GM12878 (cell line): Measurements from ENCODE around the gene SIRT5. TPM values are rescaled to one million over a fixed set of nuclear protein-coding genes. Genes with fewer than 3 reads are reported as not detected.

Experiments used
- ATAC-seq: fragments of 200-7000 bp; cut with Tn5 transposase; 3 replicates; pipeline ENCODE4 v1.9.1; 2020; ENCODE audit warnings: mild to moderate bottlenecking, moderate library complexity
- BruUV-seq: library from RNA; stranded (reverse); fragments of 400-500 nt; replicated peaks from 2 replicates; lab custom pipeline; 2021; lab: Mats Ljungman, UMichigan
- CTCF ChIA-PET: fragments of 300-600 bp; sonication (Branson Sonifier 250); formaldehyde crosslinking; extraction: SDS; loops from one replicate; lab custom pipeline; 2021; ENCODE audit warnings: inconsistent platforms; lab: Yijun Ruan, JAX
- POLR2A ChIA-PET: fragments of 350-600 bp; formaldehyde crosslinking; extraction: SDS; loops from one replicate; lab custom pipeline; 2021; ENCODE audit warnings: inconsistent platforms; lab: Charles Lee
- RAD21 ChIA-PET: fragments of 300-600 bp; sonication (Branson Sonifier 250); formaldehyde crosslinking; loops from one replicate; lab custom pipeline; 2023; ENCODE audit warnings: antibody characterized with exemption; ENCODE audit not compliant: unreplicated experiment; lab: Charles Lee
- SMC1A ChIA-PET: fragments of 300-600 bp; sonication (Branson Sonifier 250); formaldehyde crosslinking; loops from one replicate; lab custom pipeline; 2023; ENCODE audit not compliant: unreplicated experiment, uncharacterized antibody; lab: Charles Lee
- DNase-seq: peaks from one replicate; pipeline ENCODE4 v3.0.0-alpha.2; 2011; ENCODE audit warnings: low read depth, low spot score
- FAIRE-seq: peaks from 3 replicates; lab custom pipeline; 2011; peaks lifted over from hg19 to GRCh38; lab: Jason Lieb, UNC
- H2AFZ ChIP-seq: 2 replicates; pipeline ENCODE4 v1.6.0; 2011; ENCODE audit warnings: low read depth, low read length, control low read depth; ENCODE audit not compliant: control insufficient read depth
- H3K27ac ChIP-seq: 2 replicates; pipeline ENCODE4 v1.5.1; 2011; ENCODE audit warnings: control low read depth; ENCODE audit not compliant: control insufficient read depth, insufficient read depth
- H3K27me3 ChIP-seq, 2 experiments: replicated peaks in 1 of 2; 2 replicates each; pipeline versions ENCODE4 v1.6.0 to v1.6.1; 2011; ENCODE audit warnings: low read length in 1 of 2; ENCODE audit not compliant: control insufficient read depth in 2 of 2, insufficient read depth in 2 of 2
- H3K36me3 ChIP-seq, 2 experiments: 2 replicates each; pipeline ENCODE4 v1.5.1; 2011; ENCODE audit warnings: low read length in 1 of 2; ENCODE audit not compliant: control insufficient read depth in 2 of 2, insufficient read depth in 2 of 2
- H3K4me1 ChIP-seq: 2 replicates; pipeline ENCODE4 v1.6.1; 2011; ENCODE audit warnings: mild to moderate bottlenecking, low read length, moderate library complexity, mixed read lengths; ENCODE audit not compliant: control insufficient read depth, insufficient read depth
- H3K4me2 ChIP-seq: 2 replicates; pipeline ENCODE4 v1.6.0; 2011; ENCODE audit warnings: control low read depth; ENCODE audit not compliant: control insufficient read depth, insufficient read depth
- H3K4me3 ChIP-seq: fragments of 200-600 bp; sonication (generic); 2 replicates; pipeline ENCODE4 v1.5.1; 2016
- H3K79me2 ChIP-seq: 2 replicates; pipeline ENCODE4 v1.6.0; 2011; ENCODE audit warnings: low read length; ENCODE audit not compliant: control insufficient read depth, insufficient read depth
- H3K9ac ChIP-seq: 2 replicates; pipeline ENCODE4 v1.8.0; 2011; ENCODE audit warnings: low read length, control low read depth, mixed read lengths; ENCODE audit not compliant: control insufficient read depth, insufficient read depth
- H3K9me3 ChIP-seq: replicated peaks from 3 replicates; pipeline ENCODE4 v1.5.1; 2011; ENCODE audit warnings: mild to moderate bottlenecking, low read length; ENCODE audit not compliant: control insufficient read depth, insufficient read depth
- H4K20me1 ChIP-seq: 2 replicates; pipeline ENCODE4 v1.6.0; 2011; ENCODE audit not compliant: control insufficient read depth, insufficient read depth
- CREB1 ChIP-seq: IDR thresholded peaks from 2 replicates; pipeline ENCODE4 v1.6.1; 2012; ENCODE audit warnings: low read depth, mild to moderate bottlenecking, inconsistent platforms
- CREM ChIP-seq: IDR thresholded peaks from 2 replicates; pipeline ENCODE4 v1.6.1; 2014; ENCODE audit warnings: antibody characterized with exemption, low read depth
- EZH2 ChIP-seq: IDR thresholded peaks from 2 replicates; pipeline ENCODE4 v1.6.1; 2012; ENCODE audit warnings: low read depth, mild to moderate bottlenecking, control low read depth, inconsistent platforms, low read length, borderline replicate concordance; ENCODE audit not compliant: control insufficient read depth
- LARP7 ChIP-seq: fragments of 450-650 bp; IDR thresholded peaks from 2 replicates; pipeline ENCODE4 v1.6.1; 2017; ENCODE audit warnings: mild to moderate bottlenecking
- MEF2B ChIP-seq: fragments of 450-650 bp; IDR thresholded peaks from 2 replicates; pipeline ENCODE4 v1.6.1; 2018; ENCODE audit warnings: mild to moderate bottlenecking, moderate library complexity; ENCODE audit not compliant: partially characterized antibody, poor library complexity, severe bottlenecking
- PAX5 ChIP-seq: IDR thresholded peaks from 2 replicates; pipeline ENCODE4 v1.6.1; 2011; ENCODE audit warnings: low read depth, low read length, borderline replicate concordance
- POLR2A ChIP-seq: IDR thresholded peaks from 2 replicates; pipeline ENCODE4 v1.6.1; 2011; ENCODE audit warnings: low read depth, mild to moderate bottlenecking, low read length
- RCOR1 ChIP-seq: conservative IDR thresholded peaks from 2 replicates; pipeline ENCODE4 v1.6.1; 2012; ENCODE audit warnings: low read depth, low read length, improper control_type of control experiment
- SMAD1 ChIP-seq: fragments of 450-650 bp; IDR thresholded peaks from 2 replicates; pipeline ENCODE4 v1.6.1; 2018; ENCODE audit warnings: mild to moderate bottlenecking, low read depth; ENCODE audit not compliant: partially characterized antibody
- SRF ChIP-seq, 2 experiments: IDR thresholded peaks; 2 replicates each; pipeline ENCODE4 v1.6.1; 2011; ENCODE audit warnings: low read depth in 2 of 2, low read length in 2 of 2, mild to moderate bottlenecking in 1 of 2, moderate library complexity in 1 of 2
- WGBS: methylation state at CpG from one replicate; pipeline ENCODE4 v1.1.6; 2016; ENCODE audit warnings: low lambda C conversion rate; ENCODE audit not compliant: insufficient replicate concordance, insufficient coverage; ENCODE audit errors: missing lambda C conversion rate; 5-methylcytosine and 5-hydroxymethylcytosine counted together
- in situ Hi-C: fragments of 300-500 bp; cut with MboI; formaldehyde crosslinking; loops from 9 replicates; pipeline ENCODE4 v1.14.3; 2018; ENCODE audit warnings: mixed read lengths
- intact Hi-C: fragments of 100-400 bp; cut with micrococcal nuclease; formaldehyde crosslinking; loops from one replicate; pipeline ENCODE4 v1.14.2; 2022; ENCODE audit not compliant: unreplicated experiment
- polyA plus RNA-seq, 11 experiments: library from polyadenylated mRNA; depleted of rRNA in 4 of 11; unstranded in 6 of 11; stranded (reverse) in 5 of 11; fragments of >200 nt; fragmentation: Nextera tagmentation in 4 of 11; fragmentation: Illumina TruSeq in 1 of 11; extraction: Ambion mirVana in 4 of 11; extraction: Trizol in 1 of 11; gene quantifications; 1 replicate in 1 of 11; 2 replicates in 10 of 11; pipeline versions ENCODE4 v1.2.1 to v1.2.3, GENCODE V29; 2011 to 2016; ENCODE audit warnings: inconsistent platforms in 2 of 11, missing spikeins in 2 of 11, low read depth in 1 of 11
- total RNA-seq, 4 experiments: library from RNA; depleted of rRNA in 3 of 4; stranded (reverse); fragments of >200 nt in 3 of 4; fragmentation: Illumina TruSeq in 1 of 4; extraction: Trizol in 1 of 4; gene quantifications; 2 replicates each; pipeline versions ENCODE4 v1.2.1 to v1.2.3, GENCODE V29; 2013 to 2021
- TF ChIP-seq, protein P1 (sequence below): fragments of 450-650 bp; IDR thresholded peaks from 2 replicates; pipeline ENCODE4 v1.6.1; 2014; ENCODE audit warnings: mild to moderate bottlenecking
- TF ChIP-seq, protein P2 (sequence below): fragments of 150-350 bp; IDR thresholded peaks from 2 replicates; pipeline ENCODE4 v1.6.1; 2016; ENCODE audit warnings: low read depth, low read length
- TF ChIP-seq, protein P3 (sequence below): IDR thresholded peaks from 2 replicates; pipeline ENCODE4 v1.6.1; 2011; ENCODE audit warnings: borderline replicate concordance, low read depth, mild to moderate bottlenecking, moderate library complexity, mixed read lengths, low read length; ENCODE audit not compliant: insufficient read depth; ENCODE audit errors: extremely low read length
- TF ChIP-seq, protein P4 (sequence below): IDR thresholded peaks from 2 replicates; pipeline ENCODE4 v1.6.1; 2012; ENCODE audit warnings: improper control_type of control experiment, low read depth, low read length; ENCODE audit not compliant: insufficient replicate concordance

Gene SIRT5
- total and polyA plus RNA-seq, 10 of the 15 experiments (the other 5 are each of a cell fraction or from before 2014, with no cell fraction given), result 1.7 to 12.4 (median 10.0) TPM

- WGBS, result 47% methylated on average over 4 of the region's 4 CpGs
- Histone ChIP-seq H3K27ac (no peak overlapping the region), H3K4me2 (no peak overlapping the region), H3K9ac (no peak overlapping the region), H3K36me3 (no peaks in the 10 kb centered on the region), H2AFZ (no peak overlapping the region), H4K20me1 (no peaks in the 10 kb centered on the region), H3K9me3 (no peaks in the 10 kb centered on the region), H3K4me1 (no peaks in the 10 kb centered on the region), H3K4me3 (no peak overlapping the region), H3K27me3 (no peaks in the 10 kb centered on the region), H3K79me2 (no peaks in the 10 kb centered on the region)
- ATAC-seq (no peak), FAIRE-seq (no peak), DNase-seq (no peak)
- intact Hi-C loops (no loop called here), in situ Hi-C loops (no loop called here)
- ChIA-PET SMC1A (interaction anchor here (0.8 to 1.5 kb wide), 2 partner anchors 19 to 227 kb away, joined by 4 read pairs; no protein-coding TSS in a partner anchor), CTCF (interaction anchor here (1.0 kb wide), 1 partner anchor 16 kb away, joined by 3 read pairs; the partner anchor contains the start of gene SIRT5), POLR2A (no interaction called here), RAD21 (interaction anchor here (1.0 to 1.2 kb wide), 2 partner anchors 14 to 16 kb away, joined by 3 read pairs; partner anchors contain the start of gene SIRT5)
- no TSS peak for BruUV-seq
- TF ChIP-seq LARP7, result no peak
- TF ChIP-seq, protein P1, sequence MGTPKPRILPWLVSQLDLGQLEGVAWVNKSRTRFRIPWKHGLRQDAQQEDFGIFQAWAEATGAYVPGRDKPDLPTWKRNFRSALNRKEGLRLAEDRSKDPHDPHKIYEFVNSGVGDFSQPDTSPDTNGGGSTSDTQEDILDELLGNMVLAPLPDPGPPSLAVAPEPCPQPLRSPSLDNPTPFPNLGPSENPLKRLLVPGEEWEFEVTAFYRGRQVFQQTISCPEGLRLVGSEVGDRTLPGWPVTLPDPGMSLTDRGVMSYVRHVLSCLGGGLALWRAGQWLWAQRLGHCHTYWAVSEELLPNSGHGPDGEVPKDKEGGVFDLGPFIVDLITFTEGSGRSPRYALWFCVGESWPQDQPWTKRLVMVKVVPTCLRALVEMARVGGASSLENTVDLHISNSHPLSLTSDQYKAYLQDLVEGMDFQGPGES, result no peak
- no peak for TF ChIP-seq SMAD1
- TF ChIP-seq POLR2A, result no peak
- TF ChIP-seq, protein P2, sequence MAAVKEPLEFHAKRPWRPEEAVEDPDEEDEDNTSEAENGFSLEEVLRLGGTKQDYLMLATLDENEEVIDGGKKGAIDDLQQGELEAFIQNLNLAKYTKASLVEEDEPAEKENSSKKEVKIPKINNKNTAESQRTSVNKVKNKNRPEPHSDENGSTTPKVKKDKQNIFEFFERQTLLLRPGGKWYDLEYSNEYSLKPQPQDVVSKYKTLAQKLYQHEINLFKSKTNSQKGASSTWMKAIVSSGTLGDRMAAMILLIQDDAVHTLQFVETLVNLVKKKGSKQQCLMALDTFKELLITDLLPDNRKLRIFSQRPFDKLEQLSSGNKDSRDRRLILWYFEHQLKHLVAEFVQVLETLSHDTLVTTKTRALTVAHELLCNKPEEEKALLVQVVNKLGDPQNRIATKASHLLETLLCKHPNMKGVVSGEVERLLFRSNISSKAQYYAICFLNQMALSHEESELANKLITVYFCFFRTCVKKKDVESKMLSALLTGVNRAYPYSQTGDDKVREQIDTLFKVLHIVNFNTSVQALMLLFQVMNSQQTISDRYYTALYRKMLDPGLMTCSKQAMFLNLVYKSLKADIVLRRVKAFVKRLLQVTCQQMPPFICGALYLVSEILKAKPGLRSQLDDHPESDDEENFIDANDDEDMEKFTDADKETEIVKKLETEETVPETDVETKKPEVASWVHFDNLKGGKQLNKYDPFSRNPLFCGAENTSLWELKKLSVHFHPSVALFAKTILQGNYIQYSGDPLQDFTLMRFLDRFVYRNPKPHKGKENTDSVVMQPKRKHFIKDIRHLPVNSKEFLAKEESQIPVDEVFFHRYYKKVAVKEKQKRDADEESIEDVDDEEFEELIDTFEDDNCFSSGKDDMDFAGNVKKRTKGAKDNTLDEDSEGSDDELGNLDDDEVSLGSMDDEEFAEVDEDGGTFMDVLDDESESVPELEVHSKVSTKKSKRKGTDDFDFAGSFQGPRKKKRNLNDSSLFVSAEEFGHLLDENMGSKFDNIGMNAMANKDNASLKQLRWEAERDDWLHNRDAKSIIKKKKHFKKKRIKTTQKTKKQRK, result no peak
- TF ChIP-seq PAX5, result no peak
- TF ChIP-seq RCOR1, result no peak
- no peak for TF ChIP-seq CREB1
- TF ChIP-seq SRF (IDR thresholded peaks at IDR 0.05; ENCODE audit: low read depth in 2 of 2, low read length in 2 of 2), result no peak
- TF ChIP-seq CREM, result no peak
- TF ChIP-seq, protein P3, sequence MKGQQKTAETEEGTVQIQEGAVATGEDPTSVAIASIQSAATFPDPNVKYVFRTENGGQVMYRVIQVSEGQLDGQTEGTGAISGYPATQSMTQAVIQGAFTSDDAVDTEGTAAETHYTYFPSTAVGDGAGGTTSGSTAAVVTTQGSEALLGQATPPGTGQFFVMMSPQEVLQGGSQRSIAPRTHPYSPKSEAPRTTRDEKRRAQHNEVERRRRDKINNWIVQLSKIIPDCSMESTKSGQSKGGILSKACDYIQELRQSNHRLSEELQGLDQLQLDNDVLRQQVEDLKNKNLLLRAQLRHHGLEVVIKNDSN, result no peak
- TF ChIP-seq, protein P4, sequence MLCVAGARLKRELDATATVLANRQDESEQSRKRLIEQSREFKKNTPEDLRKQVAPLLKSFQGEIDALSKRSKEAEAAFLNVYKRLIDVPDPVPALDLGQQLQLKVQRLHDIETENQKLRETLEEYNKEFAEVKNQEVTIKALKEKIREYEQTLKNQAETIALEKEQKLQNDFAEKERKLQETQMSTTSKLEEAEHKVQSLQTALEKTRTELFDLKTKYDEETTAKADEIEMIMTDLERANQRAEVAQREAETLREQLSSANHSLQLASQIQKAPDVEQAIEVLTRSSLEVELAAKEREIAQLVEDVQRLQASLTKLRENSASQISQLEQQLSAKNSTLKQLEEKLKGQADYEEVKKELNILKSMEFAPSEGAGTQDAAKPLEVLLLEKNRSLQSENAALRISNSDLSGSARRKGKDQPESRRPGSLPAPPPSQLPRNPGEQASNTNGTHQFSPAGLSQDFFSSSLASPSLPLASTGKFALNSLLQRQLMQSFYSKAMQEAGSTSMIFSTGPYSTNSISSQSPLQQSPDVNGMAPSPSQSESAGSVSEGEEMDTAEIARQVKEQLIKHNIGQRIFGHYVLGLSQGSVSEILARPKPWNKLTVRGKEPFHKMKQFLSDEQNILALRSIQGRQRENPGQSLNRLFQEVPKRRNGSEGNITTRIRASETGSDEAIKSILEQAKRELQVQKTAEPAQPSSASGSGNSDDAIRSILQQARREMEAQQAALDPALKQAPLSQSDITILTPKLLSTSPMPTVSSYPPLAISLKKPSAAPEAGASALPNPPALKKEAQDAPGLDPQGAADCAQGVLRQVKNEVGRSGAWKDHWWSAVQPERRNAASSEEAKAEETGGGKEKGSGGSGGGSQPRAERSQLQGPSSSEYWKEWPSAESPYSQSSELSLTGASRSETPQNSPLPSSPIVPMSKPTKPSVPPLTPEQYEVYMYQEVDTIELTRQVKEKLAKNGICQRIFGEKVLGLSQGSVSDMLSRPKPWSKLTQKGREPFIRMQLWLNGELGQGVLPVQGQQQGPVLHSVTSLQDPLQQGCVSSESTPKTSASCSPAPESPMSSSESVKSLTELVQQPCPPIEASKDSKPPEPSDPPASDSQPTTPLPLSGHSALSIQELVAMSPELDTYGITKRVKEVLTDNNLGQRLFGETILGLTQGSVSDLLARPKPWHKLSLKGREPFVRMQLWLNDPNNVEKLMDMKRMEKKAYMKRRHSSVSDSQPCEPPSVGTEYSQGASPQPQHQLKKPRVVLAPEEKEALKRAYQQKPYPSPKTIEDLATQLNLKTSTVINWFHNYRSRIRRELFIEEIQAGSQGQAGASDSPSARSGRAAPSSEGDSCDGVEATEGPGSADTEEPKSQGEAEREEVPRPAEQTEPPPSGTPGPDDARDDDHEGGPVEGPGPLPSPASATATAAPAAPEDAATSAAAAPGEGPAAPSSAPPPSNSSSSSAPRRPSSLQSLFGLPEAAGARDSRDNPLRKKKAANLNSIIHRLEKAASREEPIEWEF, result no peak
- TF ChIP-seq MEF2B, result no peak
- no peak for TF ChIP-seq EZH2
Measured at GRCh38 chr6:13558718-13559117, 15.7 kb upstream of the SIRT5 start.
